ENCODE results near the gene TTC21A. TPM values are rescaled to one million over a fixed set of nuclear protein-coding genes. Genes with fewer than 3 reads are reported as not detected.

Gene TTC21A
- total and polyA plus RNA-seq, 10 of the 15 experiments (the other 5 are each of a cell fraction or from before 2014, with no cell fraction given): 0.62 to 3.2 (median 1.2) TPM

DNA sequence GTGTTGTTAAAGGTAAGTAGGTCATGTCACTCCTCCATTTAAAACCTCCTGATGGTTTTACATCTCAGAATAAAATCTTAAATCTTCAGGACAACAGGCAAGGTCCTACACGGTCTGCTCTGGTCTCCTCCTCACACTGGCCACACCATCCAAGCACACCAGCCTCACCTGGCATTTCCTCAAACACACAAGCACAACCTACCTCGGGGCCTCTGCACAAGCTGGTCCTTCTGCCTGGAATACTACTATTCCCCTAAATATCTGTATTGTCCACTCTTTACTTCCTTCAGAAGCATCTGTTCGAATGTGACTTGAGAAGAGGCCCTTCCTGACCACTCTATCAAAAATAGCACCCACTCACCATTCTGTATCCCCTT, 1.8 kb upstream of the TTC21A start:
- DNase-seq (ENCODE audit: low read depth, low spot score) (no peak), ATAC-seq (no peak), FAIRE-seq (no peak)
- intact Hi-C loops (cut with micrococcal nuclease; ENCODE audit: unreplicated experiment) (no loop called here), in situ Hi-C loops (cut with MboI) (no loop called here)
- ChIA-PET SMC1A (ENCODE audit: uncharacterized antibody, unreplicated experiment) (interaction anchor here (0.6 to 2.9 kb wide), 13 partner anchors 17 to 186 kb away, joined by 3 to 8 read pairs (median 4); no protein-coding TSS in a partner anchor), CTCF (interaction anchor here (0.9 to 5.6 kb wide), 9 partner anchors 12 to 186 kb away, joined by 3 to 39 read pairs (median 5); no protein-coding TSS in a partner anchor), RAD21 (ENCODE audit: unreplicated experiment) (interaction anchor here (1.1 to 2.2 kb wide), 3 partner anchors 21 to 183 kb away, joined by 3 to 7 read pairs (median 6); no protein-coding TSS in a partner anchor), POLR2A (interaction anchor here (0.8 to 1.3 kb wide), 2 partner anchors 44 to 49 kb away, joined by 3 to 5 read pairs; no protein-coding TSS in a partner anchor)
- Histone ChIP-seq H3K36me3 (ENCODE audit: control insufficient read depth in 2 of 2, insufficient read depth in 2 of 2, low read length in 1 of 2) (no peaks in the 10 kb centered on the region; a peak in 2 of 4 replicates), H3K4me2 (ENCODE audit: control insufficient read depth, insufficient read depth) (peak overlapping the region; percentile 100; the same call in 1 of the 2 replicates), H2AFZ (ENCODE audit: control insufficient read depth, low read depth, low read length) (no peak overlapping the region), H3K9me3 (replicated peaks; ENCODE audit: control insufficient read depth, insufficient read depth, low read length) (no peaks in the 10 kb centered on the region), H3K27me3 (replicated peaks in 1 of 2; ENCODE audit: control insufficient read depth in 2 of 2, insufficient read depth in 2 of 2, low read length in 1 of 2) (no peaks in the 10 kb centered on the region), H3K9ac (ENCODE audit: control insufficient read depth, insufficient read depth, low read length) (no peak overlapping the region; the same call in 1 of the 2 replicates), H3K4me1 (ENCODE audit: control insufficient read depth, insufficient read depth, low read length) (peaks cover 27% of the 10 kb centered on the region), H3K79me2 (ENCODE audit: control insufficient read depth, insufficient read depth, low read length) (peaks cover 14% of the 10 kb centered on the region), H4K20me1 (ENCODE audit: control insufficient read depth, insufficient read depth) (no peaks in the 10 kb centered on the region; the same call in 1 of the 2 replicates), H3K27ac (ENCODE audit: control insufficient read depth, insufficient read depth) (no peak overlapping the region), H3K4me3 (peak overlapping the region; percentile 91; the same call in 1 of the 2 replicates)
- 37% methylated on average over 3 of the region's 3 CpGs for WGBS (ENCODE audit: insufficient coverage, insufficient replicate concordance, low lambda C conversion rate, missing lambda C conversion rate)
- BruUV-seq (replicated peaks): TSS peak; percentile 66
- TF ChIP-seq GATAD2B (conservative IDR thresholded peaks at IDR 0.05; ENCODE audit: low read depth): no peak
- TF ChIP-seq MYB (IDR thresholded peaks at IDR 0.05; ENCODE audit: borderline replicate concordance, low read depth, low read length): no peak
- no peak for TF ChIP-seq SIN3A (IDR thresholded peaks at IDR 0.05; ENCODE audit: low read depth, low read length)
- TF ChIP-seq, protein P1, sequence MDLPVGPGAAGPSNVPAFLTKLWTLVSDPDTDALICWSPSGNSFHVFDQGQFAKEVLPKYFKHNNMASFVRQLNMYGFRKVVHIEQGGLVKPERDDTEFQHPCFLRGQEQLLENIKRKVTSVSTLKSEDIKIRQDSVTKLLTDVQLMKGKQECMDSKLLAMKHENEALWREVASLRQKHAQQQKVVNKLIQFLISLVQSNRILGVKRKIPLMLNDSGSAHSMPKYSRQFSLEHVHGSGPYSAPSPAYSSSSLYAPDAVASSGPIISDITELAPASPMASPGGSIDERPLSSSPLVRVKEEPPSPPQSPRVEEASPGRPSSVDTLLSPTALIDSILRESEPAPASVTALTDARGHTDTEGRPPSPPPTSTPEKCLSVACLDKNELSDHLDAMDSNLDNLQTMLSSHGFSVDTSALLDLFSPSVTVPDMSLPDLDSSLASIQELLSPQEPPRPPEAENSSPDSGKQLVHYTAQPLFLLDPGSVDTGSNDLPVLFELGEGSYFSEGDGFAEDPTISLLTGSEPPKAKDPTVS (IDR thresholded peaks at IDR 0.05; ENCODE audit: low read depth, low read length): no peak
- no peak for TF ChIP-seq CHD1 (IDR thresholded peaks at IDR 0.05; ENCODE audit: low read depth, low read length)
- no peak for TF ChIP-seq MXI1 (IDR thresholded peaks at IDR 0.05; ENCODE audit: low read depth, low read length)
- no peak for TF ChIP-seq EP300 (IDR thresholded peaks at IDR 0.05; ENCODE audit: borderline replicate concordance in 1 of 2, control insufficient read depth in 1 of 2, low read depth in 2 of 2, low read length in 2 of 2)
- TF ChIP-seq POU2F2 (IDR thresholded peaks at IDR 0.05; ENCODE audit: borderline replicate concordance, low read depth, low read length): no peak
- no peak for TF ChIP-seq KAT2A (conservative IDR thresholded peaks at IDR 0.05; ENCODE audit: control insufficient read depth, low read depth, low read length)
- TF ChIP-seq, protein P2, sequence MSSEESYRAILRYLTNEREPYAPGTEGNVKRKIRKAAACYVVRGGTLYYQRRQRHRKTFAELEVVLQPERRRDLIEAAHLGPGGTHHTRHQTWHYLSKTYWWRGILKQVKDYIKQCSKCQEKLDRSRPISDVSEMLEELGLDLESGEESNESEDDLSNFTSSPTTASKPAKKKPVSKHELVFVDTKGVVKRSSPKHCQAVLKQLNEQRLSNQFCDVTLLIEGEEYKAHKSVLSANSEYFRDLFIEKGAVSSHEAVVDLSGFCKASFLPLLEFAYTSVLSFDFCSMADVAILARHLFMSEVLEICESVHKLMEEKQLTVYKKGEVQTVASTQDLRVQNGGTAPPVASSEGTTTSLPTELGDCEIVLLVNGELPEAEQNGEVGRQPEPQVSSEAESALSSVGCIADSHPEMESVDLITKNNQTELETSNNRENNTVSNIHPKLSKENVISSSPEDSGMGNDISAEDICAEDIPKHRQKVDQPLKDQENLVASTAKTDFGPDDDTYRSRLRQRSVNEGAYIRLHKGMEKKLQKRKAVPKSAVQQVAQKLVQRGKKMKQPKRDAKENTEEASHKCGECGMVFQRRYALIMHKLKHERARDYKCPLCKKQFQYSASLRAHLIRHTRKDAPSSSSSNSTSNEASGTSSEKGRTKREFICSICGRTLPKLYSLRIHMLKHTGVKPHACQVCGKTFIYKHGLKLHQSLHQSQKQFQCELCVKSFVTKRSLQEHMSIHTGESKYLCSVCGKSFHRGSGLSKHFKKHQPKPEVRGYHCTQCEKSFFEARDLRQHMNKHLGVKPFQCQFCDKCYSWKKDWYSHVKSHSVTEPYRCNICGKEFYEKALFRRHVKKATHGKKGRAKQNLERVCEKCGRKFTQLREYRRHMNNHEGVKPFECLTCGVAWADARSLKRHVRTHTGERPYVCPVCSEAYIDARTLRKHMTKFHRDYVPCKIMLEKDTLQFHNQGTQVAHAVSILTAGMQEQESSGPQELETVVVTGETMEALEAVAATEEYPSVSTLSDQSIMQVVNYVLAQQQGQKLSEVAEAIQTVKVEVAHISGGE (CRISPR knock-in tag; IDR thresholded peaks at IDR 0.05): no peak
- TF ChIP-seq RFX5 (IDR thresholded peaks at IDR 0.05; ENCODE audit: low read depth, low read length): no peak
- TF ChIP-seq, protein P3, sequence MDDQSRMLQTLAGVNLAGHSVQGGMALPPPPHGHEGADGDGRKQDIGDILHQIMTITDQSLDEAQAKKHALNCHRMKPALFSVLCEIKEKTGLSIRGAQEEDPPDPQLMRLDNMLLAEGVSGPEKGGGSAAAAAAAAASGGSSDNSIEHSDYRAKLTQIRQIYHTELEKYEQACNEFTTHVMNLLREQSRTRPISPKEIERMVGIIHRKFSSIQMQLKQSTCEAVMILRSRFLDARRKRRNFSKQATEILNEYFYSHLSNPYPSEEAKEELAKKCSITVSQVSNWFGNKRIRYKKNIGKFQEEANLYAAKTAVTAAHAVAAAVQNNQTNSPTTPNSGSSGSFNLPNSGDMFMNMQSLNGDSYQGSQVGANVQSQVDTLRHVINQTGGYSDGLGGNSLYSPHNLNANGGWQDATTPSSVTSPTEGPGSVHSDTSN (IDR thresholded peaks at IDR 0.05; ENCODE audit: insufficient replicate concordance, low read depth, low read length): no peak
- TF ChIP-seq CBFB (IDR thresholded peaks at IDR 0.05; ENCODE audit: low read depth): no peak
- TF ChIP-seq, protein P4, sequence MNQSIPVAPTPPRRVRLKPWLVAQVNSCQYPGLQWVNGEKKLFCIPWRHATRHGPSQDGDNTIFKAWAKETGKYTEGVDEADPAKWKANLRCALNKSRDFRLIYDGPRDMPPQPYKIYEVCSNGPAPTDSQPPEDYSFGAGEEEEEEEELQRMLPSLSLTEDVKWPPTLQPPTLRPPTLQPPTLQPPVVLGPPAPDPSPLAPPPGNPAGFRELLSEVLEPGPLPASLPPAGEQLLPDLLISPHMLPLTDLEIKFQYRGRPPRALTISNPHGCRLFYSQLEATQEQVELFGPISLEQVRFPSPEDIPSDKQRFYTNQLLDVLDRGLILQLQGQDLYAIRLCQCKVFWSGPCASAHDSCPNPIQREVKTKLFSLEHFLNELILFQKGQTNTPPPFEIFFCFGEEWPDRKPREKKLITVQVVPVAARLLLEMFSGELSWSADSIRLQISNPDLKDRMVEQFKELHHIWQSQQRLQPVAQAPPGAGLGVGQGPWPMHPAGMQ (IDR thresholded peaks at IDR 0.05; ENCODE audit: borderline replicate concordance): no peak
- no peak for TF ChIP-seq RUNX3 (IDR thresholded peaks at IDR 0.05; ENCODE audit: low read length)
- no peak for TF ChIP-seq CBX5 (IDR thresholded peaks at IDR 0.05; ENCODE audit: low read depth)
- no peak for TF ChIP-seq SMARCA5 (IDR thresholded peaks at IDR 0.05)
